Activated B cell treated with CpG ODN at 0.5 μM for 24 hours (primary cell): Measurements from ENCODE around the gene PCLO. TPM values are rescaled to one million over a fixed set of nuclear protein-coding genes. Genes with fewer than 3 reads are reported as not detected.

Experiments used
- ATAC-seq: fragments of 200-7000 bp; cut with Tn5 transposase; one replicate; pipeline ENCODE4 v1.10.0; 2021; ENCODE audit warnings: low read depth, mild to moderate bottlenecking, moderate library complexity
- CTCF ChIA-PET: fragments of 350-600 bp; sonication (Branson Sonifier 250); formaldehyde crosslinking; loops from one replicate; lab custom pipeline; 2021; ENCODE audit warnings: antibody characterized with exemption; lab: Charles Lee
- POLR2A ChIA-PET: fragments of 350-600 bp; sonication (Branson Sonifier 250); formaldehyde crosslinking; loops from one replicate; lab custom pipeline; 2021; ENCODE audit warnings: antibody characterized with exemption; lab: Charles Lee
- DNase-seq: peaks from one replicate; pipeline ENCODE4 v3.0.0; 2022
- H3K27ac Mint-ChIP-seq: one replicate; pipeline ENCODE4 v1.8.0; 2020; ENCODE audit warnings: mixed read lengths
- H3K27me3 Mint-ChIP-seq: one replicate; pipeline ENCODE4 v1.8.0; 2021; ENCODE audit warnings: mixed read lengths
- H3K36me3 Mint-ChIP-seq: one replicate; pipeline ENCODE4 v1.8.0; 2021; ENCODE audit warnings: low read depth, mixed read lengths
- H3K4me1 Mint-ChIP-seq: one replicate; pipeline ENCODE4 v1.8.0; 2021; ENCODE audit warnings: mixed read lengths
- H3K4me3 Mint-ChIP-seq: one replicate; pipeline ENCODE4 v1.8.0; 2020; ENCODE audit warnings: mild to moderate bottlenecking, mixed read lengths
- H3K9me3 Mint-ChIP-seq: one replicate; pipeline ENCODE4 v1.8.0; 2020; ENCODE audit warnings: mixed read lengths
- intact Hi-C: fragments of 100-400 bp; cut with micrococcal nuclease; formaldehyde crosslinking; loops from one replicate; pipeline ENCODE4 v1.15.1; 2024
- total RNA-seq: library from RNA; stranded (reverse); gene quantifications from 2 replicates; pipeline ENCODE4 v1.2.3, GENCODE V29; 2022
- TF ChIP-seq, protein P1 (sequence below): fragments of 200-600 bp; IDR thresholded peaks from one replicate; pipeline ENCODE4 v1.8.0; 2022; ENCODE audit warnings: antibody characterized with exemption, mild to moderate bottlenecking

Gene PCLO
- total RNA-seq, 1 donor from 2014 or later = 0.07 TPM

- CTCF ChIA-PET = no interaction called here
- Mint-ChIP-seq H3K4me3 (no peak overlapping the region), H3K4me1 (no peaks in the 10 kb centered on the region), H3K36me3 (no peaks in the 10 kb centered on the region), H3K9me3 (no peaks in the 10 kb centered on the region), H3K27me3 (no peaks in the 10 kb centered on the region), H3K27ac (no peak overlapping the region)
- POLR2A ChIA-PET = no interaction called here
- DNase-seq (no peak), ATAC-seq (no peak)
- intact Hi-C loops = no loop called here
- TF ChIP-seq, protein P1, sequence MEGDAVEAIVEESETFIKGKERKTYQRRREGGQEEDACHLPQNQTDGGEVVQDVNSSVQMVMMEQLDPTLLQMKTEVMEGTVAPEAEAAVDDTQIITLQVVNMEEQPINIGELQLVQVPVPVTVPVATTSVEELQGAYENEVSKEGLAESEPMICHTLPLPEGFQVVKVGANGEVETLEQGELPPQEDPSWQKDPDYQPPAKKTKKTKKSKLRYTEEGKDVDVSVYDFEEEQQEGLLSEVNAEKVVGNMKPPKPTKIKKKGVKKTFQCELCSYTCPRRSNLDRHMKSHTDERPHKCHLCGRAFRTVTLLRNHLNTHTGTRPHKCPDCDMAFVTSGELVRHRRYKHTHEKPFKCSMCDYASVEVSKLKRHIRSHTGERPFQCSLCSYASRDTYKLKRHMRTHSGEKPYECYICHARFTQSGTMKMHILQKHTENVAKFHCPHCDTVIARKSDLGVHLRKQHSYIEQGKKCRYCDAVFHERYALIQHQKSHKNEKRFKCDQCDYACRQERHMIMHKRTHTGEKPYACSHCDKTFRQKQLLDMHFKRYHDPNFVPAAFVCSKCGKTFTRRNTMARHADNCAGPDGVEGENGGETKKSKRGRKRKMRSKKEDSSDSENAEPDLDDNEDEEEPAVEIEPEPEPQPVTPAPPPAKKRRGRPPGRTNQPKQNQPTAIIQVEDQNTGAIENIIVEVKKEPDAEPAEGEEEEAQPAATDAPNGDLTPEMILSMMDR = no peak
Observed at GRCh38 chr7:82732677-82733076, 430.0 kb downstream of the PCLO start.

DNA sequence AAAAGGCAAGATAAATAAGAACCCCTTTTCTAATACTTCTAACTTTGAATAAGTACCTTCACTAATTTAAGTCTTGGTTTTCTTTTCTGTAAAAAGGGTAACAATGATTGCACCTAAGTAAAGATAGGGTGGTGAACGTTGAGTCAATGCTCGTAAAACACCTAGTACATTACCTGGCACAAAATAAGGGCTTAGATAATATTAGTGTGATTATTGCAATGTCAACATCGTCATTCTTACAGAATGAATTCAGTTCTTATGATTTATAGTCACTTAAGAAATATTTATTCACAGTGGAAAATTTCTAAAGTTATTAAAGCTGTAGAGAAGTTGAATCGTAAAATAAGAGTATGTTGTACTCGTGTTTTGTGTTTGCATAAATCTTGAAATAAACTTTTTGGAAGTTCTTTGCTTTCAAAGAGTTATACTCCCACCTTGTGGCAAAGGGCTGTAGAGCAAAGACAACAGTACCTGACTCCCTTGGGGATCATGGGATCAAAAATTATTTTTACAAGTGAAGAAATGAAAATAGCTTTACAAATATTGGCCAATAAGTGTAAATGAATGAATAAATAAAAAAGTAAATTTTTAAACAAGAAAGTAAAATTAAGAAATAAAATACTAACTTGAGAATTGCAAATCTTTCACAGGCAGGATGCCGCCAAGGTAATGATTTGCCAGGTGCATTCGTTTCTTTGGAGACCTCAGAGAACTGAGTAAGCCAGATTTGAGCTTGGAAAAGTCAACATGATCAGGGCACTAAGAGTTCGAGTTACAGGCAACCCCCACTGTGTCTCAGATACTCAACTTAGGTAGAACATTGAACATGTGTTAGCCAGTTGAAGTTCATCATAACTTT lies 433.3 kb downstream of the PCLO start:
- ChIA-PET CTCF (no interaction called here), POLR2A (no interaction called here)
- no peak for DNase-seq
- Mint-ChIP-seq H3K27me3 (no peaks in the 10 kb centered on the region), H3K36me3 (no peaks in the 10 kb centered on the region), H3K4me1 (no peaks in the 10 kb centered on the region), H3K4me3 (no peak overlapping the region), H3K9me3 (no peaks in the 10 kb centered on the region), H3K27ac (no peak overlapping the region)
- no peak for ATAC-seq
- TF ChIP-seq, protein P1 = no peak
- intact Hi-C loops = loop anchor here (5.0 kb wide), 2 partner anchors 497 to 1247 kb away; no protein-coding TSS in a partner anchor

DNA sequence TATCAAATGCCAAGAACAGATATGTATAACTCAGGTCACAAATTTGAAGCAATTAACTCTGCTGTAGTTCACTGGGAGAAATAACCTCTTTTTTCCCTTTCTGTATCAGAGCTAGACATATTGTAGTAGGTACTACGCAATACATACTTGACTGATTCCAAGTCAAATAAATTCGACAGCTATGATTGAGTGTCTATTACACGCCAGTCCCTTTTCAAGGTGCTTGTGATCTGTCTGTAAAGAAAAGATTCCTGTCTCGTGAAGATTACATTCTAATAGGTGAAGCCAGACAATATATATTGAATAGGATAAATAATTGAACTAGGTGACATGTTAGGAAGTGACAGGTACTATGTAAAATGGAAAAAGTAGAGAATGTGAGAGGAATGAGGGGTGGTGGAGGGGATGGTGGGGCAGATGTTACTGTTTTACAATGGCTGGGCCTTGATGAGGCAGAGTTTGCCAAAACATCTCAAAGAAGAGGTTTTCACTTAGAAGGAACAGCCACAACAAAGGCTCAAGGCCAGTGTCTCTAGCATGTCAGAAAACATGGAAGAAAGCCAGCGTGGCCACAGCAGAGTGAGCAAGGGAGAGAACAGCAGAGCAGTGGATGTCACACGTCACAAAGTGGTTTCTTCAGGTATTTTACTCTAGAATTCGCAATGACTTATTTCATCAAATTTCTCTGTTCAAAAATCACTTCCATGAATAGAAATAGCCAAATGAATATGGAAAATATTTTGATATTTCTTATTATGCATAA lies 436.5 kb downstream of the PCLO start:
- TF ChIP-seq, protein P1 = no peak
- ATAC-seq (no peak), DNase-seq (no peak)
- Mint-ChIP-seq H3K9me3 (no peaks in the 10 kb centered on the region), H3K4me3 (no peak overlapping the region), H3K36me3 (no peaks in the 10 kb centered on the region), H3K27me3 (no peaks in the 10 kb centered on the region), H3K4me1 (no peaks in the 10 kb centered on the region), H3K27ac (no peak overlapping the region)
- CTCF ChIA-PET = no interaction called here
- POLR2A ChIA-PET = no interaction called here
- intact Hi-C loops = loop anchor here (2.0 to 5.0 kb wide), 3 partner anchors 494 to 1244 kb away; no protein-coding TSS in a partner anchor

DNA sequence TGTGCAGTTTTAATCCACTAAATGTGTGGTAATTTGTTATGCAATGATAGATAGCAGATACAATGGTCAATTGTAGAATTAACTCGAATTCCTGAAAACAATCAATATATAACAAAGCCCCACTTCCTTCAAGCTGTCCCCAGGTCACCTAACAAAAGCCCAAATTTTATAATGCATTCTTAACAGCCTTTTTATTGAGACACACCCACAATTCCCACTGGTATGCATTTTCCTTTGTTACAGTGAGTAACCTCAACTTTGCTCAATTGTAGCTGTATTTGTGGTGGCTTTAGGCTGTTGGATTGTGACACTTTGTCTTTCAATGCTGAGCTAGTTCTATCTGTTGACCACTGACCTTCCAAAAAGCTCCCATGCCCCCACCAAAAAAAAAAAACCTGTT lies 439.3 kb downstream of the PCLO start:
- intact Hi-C loops = no loop called here
- POLR2A ChIA-PET = no interaction called here
- TF ChIP-seq, protein P1 = no peak

GRCh38 chr7:82722946-82723345 lies 439.7 kb downstream of the PCLO start:
- POLR2A ChIA-PET = no interaction called here
- intact Hi-C loops = no loop called here
- DNase-seq (no peak), ATAC-seq (no peak)
- CTCF ChIA-PET = interaction anchor here (0.7 kb wide), 1 partner anchor 18 kb away, joined by 3 read pairs; no protein-coding TSS in a partner anchor
- Mint-ChIP-seq H3K27me3 (no peaks in the 10 kb centered on the region), H3K9me3 (no peaks in the 10 kb centered on the region), H3K36me3 (no peaks in the 10 kb centered on the region), H3K27ac (no peak overlapping the region), H3K4me1 (no peaks in the 10 kb centered on the region), H3K4me3 (no peak overlapping the region)
- TF ChIP-seq, protein P1 = no peak

More for the DNA sequence above, 439.3 kb downstream of the PCLO start:
- Mint-ChIP-seq H3K27ac (no peak overlapping the region), H3K36me3 (no peaks in the 10 kb centered on the region), H3K4me3 (no peak overlapping the region), H3K9me3 (no peaks in the 10 kb centered on the region), H3K4me1 (no peaks in the 10 kb centered on the region), H3K27me3 (no peaks in the 10 kb centered on the region)
- no peak for ATAC-seq
- CTCF ChIA-PET = interaction anchor here (0.7 to 1.1 kb wide), 2 partner anchors 10 to 19 kb away, joined by 3 read pairs; no protein-coding TSS in a partner anchor
- DNase-seq = no peak
